Coronary artery (tissue), 2 donors: ENCODE results near the gene EGFLAM.

Source experiments
- DNase-seq: peaks from one replicate; pipeline ENCODE4 v3.0.0-alpha.2; 2017; ENCODE audit warnings: low spot score
- H3K27ac ChIP-seq, 2 donors: fragments of 200-600 bp; sonication (generic); one replicate each; pipeline ENCODE4 v1.5.1; 2016 to 2019
- H3K4me3 ChIP-seq: fragments of 200-600 bp; sonication (generic); 2 replicates; pipeline ENCODE4 v1.5.1; 2016; ENCODE audit warnings: mild to moderate bottlenecking, moderate library complexity
- TF ChIP-seq, protein P1 (sequence below): fragments of 200-600 bp; sonication (generic); IDR thresholded peaks from one replicate; pipeline ENCODE4 v1.5.1; 2019; ENCODE audit warnings: antibody characterized with exemption

EGFLAM gene

DNA sequence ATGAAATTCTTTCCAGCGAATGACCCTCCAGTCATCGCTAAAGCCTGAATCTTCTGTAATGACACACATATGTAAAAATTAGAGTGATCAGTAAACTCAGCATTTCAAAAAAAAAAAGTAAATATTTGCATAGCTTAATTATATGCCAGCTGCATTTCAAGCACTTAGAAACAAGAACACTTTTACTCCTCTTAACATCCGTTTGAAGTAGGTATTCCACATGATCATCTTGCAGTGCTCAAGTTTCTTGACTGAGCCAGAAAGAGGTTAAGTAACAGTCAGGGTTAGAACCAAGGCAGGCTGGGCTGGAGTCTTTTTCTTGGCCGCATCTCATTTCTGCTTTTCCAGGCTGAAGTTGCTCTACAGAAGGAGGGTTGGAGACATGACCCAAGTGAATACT, 27.6 kb downstream of the EGFLAM start:
- H3K27ac ChIP-seq = no peak overlapping the region
- TF ChIP-seq, protein P1, sequence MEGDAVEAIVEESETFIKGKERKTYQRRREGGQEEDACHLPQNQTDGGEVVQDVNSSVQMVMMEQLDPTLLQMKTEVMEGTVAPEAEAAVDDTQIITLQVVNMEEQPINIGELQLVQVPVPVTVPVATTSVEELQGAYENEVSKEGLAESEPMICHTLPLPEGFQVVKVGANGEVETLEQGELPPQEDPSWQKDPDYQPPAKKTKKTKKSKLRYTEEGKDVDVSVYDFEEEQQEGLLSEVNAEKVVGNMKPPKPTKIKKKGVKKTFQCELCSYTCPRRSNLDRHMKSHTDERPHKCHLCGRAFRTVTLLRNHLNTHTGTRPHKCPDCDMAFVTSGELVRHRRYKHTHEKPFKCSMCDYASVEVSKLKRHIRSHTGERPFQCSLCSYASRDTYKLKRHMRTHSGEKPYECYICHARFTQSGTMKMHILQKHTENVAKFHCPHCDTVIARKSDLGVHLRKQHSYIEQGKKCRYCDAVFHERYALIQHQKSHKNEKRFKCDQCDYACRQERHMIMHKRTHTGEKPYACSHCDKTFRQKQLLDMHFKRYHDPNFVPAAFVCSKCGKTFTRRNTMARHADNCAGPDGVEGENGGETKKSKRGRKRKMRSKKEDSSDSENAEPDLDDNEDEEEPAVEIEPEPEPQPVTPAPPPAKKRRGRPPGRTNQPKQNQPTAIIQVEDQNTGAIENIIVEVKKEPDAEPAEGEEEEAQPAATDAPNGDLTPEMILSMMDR = no peak
- no peak for DNase-seq
- no peak overlapping the region for H3K4me3 ChIP-seq

DNA sequence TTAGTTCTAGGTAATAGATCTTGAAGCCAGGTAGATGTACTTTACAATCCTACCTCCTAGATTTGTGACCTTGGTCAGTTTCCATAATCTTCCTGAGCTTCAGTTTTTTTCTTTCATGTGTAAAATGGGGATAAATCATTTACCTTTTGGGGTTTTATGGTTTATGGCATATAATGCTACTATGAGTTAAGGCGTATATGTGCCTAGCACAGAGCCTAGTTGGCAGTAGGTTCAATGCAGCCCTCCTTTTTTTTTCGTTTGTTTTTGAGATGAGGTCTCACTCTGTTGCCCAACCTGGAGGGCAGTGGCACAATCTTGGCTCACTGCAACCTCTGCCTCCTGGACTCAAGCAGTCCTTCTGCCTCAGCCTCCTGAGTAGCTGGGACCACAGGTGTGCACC, 28.8 kb downstream of the EGFLAM start:
- no peak for DNase-seq
- Histone ChIP-seq H3K27ac (no peak overlapping the region), H3K4me3 (no peak overlapping the region)
- TF ChIP-seq, protein P1 = no peak

DNA sequence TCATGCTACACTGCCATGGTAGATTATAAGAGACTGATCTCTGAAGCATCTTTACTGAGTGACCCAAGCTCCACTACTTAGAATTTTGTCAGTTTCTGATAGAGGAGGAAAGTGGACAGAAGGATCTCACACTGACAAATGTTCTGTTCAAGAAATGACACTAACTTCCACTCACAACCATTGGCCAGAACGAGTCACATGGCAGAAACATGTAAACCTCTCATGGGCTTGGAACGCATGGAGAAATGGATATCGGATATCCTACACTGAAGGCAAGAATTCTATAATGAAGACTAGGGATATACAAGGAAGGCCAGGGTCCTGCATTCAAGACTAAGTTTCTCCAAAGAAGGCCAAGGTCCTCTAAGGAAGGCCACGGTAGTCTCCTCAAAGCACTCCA, 31.1 kb downstream of the EGFLAM start:
- DNase-seq = no peak
- H3K27ac ChIP-seq = no peak overlapping the region
- H3K4me3 ChIP-seq = no peak overlapping the region
- TF ChIP-seq, protein P1 = no peak

DNA sequence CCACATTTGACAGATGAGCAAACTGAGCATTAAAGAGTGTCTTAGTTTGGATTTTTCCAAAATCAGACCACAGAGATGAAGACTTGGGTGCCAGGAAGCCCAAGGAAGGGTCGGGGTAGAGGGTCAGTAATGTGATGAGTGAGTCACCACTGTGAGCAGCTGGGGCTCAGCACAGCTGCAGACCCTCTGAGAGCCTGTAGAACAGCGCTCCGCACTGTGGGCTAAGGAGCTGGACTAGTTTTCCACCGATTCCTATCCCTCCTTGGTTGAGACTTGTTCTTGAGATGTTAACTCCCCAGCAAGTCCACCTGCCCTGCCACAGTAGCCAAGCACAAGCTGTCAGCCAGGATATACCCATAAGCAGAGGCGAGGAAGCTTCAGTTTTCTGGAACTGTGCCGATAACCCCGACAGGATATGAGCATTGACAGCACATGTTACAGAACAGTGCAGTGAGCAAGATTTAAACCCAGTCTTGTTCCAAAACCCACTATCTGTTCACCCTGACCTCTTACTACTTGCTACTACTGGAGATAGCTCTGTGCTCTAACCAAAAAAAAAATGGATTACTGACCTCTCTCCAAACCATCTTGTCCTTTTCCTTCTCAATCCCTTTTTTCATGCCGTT, 31.8 kb downstream of the EGFLAM start:
- no peak for DNase-seq
- Histone ChIP-seq H3K4me3 (no peak overlapping the region), H3K27ac (no peak overlapping the region)
- TF ChIP-seq, protein P1 = no peak

DNA sequence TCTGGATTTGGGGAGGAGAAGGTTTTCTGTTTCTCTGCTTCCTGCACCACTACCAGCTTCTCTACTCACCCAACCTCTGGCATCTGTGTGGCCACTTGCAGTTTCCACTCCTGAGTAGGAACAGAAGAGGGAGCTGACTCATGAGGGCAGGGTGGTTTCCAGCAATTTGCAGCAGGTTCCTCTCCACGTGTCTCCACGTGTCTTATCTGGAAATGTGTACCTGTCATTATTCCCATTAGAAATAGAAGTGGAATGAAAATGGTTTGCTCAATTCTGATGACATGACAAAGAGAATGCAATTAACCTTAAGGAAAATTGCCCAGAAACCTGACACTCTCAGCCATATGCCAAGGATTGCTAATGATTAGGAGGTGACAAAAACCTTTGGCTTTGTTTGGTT, 33.0 kb downstream of the EGFLAM start:
- no peak for DNase-seq
- no peak overlapping the region for H3K4me3 ChIP-seq

DNA sequence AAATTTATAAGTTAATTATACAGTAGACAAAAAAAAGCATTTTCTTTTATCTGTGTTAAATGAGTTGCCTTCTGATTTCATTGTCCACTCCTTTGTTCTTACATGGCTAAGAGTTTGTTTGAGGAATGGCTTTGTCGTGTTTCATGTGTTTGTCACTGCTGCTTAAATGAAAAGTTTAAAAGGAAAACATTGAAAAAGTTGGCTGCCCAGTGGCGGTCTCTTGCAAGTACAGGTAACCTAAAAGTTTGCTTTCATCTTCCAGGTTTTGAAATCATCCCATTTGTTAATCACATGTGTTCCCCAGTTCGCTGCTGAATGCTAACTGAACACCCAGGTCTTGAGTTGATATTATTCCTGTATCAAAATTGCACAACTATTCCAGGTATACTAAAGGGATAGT, 33.9 kb downstream of the EGFLAM start:
- Histone ChIP-seq H3K4me3 (no peak overlapping the region), H3K27ac (no peak overlapping the region)
- TF ChIP-seq, protein P1 = no peak
- DNase-seq = no peak

More for the DNA sequence above, 33.0 kb downstream of the EGFLAM start:
- TF ChIP-seq, protein P1 = no peak
- no peak overlapping the region for H3K27ac ChIP-seq

DNA sequence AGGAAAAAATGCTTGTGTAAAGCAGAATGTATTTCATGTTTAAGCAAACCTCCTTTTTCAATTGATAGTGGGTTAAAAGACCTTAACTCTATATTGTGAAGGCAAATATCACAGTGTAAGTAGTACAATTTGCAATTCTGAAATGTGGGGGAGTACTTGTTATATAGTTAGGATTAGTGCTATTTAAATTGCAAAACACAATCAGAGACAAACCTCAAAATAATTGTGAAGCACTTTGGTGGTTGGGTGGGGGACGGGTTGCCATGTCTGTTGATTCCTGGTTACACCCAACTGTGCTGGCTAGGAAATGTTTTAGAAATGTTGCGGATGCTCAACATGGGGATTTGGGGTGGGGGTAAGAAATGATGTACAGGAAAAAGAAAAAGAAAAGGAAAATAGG, 37.4 kb downstream of the EGFLAM start:
- H3K27ac ChIP-seq = no peak overlapping the region
- H3K4me3 ChIP-seq = no peak overlapping the region
- no peak for DNase-seq
- TF ChIP-seq, protein P1 = no peak
